ENCODE results near the gene PDZD2.

Gene PDZD2

GRCh38 chr5:32055891-32056866 lies 417.2 kb downstream of the PDZD2 start:
- Histone ChIP-seq H3K4me1 (ENCODE audit: control insufficient read depth, insufficient read depth, low read length, unreplicated experiment) (no peaks in the 10 kb centered on the region), H3K4me3 (ENCODE audit: low read depth, low read length) (no peak overlapping the region), H3K27me3 (ENCODE audit: insufficient read depth, low read length) (peaks cover 67% of the 10 kb centered on the region), H3K79me2 (ENCODE audit: control insufficient read depth, insufficient read depth, low read length, unreplicated experiment) (no peaks in the 10 kb centered on the region), H3K27ac (ENCODE audit: low read depth, low read length) (no peak overlapping the region), H2AFZ (ENCODE audit: low read length, unreplicated experiment) (no peak overlapping the region), H3K36me3 (ENCODE audit: insufficient read depth, low read length) (no peaks in the 10 kb centered on the region)

DNA sequence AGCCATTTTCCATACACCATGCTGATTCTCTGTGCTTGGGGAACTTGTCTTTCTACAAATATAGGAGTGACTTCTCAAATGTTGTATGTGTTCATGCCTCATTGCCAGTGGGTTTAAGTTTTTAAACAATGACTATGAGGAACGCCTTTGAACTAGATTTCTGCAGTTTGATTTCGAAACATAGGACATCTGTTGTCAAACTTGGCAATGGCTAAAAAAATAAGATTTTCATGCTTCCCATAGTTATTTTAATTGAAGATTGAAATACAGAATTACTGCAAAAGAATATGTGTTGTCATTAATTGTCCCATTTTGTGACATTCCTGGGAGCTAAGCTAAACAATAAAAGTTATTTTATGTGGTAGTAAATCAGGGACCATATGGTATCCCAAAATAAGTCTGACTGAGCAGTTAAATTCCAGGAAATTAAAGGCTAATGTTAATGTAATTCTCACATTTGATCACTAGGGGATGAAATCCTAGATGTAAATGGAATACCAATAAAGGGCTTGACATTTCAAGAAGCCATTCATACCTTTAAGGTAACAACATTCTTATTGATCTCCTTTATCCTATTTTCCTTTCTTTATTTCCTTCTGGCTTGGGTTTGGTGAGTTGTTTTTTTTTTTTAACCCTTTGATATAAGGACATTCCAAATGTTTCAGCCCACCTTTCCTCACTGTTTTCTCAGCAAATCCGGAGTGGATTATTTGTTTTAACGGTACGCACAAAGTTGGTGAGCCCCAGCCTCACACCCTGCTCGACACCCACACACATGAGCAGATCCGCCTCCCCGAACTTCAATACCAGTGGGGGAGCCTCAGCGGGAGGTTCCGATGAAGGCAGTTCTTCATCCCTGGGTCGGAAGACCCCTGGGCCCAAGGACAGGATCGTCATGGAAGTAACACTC lies 418.5 kb downstream of the PDZD2 start:
- H3K27me3 ChIP-seq (ENCODE audit: insufficient read depth, low read length), result peaks cover 60% of the 10 kb centered on the region
- H2AFZ ChIP-seq (ENCODE audit: low read length, unreplicated experiment), result no peak overlapping the region
- H3K4me3 ChIP-seq (ENCODE audit: low read depth, low read length), result no peak overlapping the region
- no peak overlapping the region for H3K27ac ChIP-seq (ENCODE audit: low read depth, low read length)
- no peaks in the 10 kb centered on the region for H3K79me2 ChIP-seq (ENCODE audit: control insufficient read depth, insufficient read depth, low read length, unreplicated experiment)
- H3K4me1 ChIP-seq (ENCODE audit: control insufficient read depth, insufficient read depth, low read length, unreplicated experiment), result no peaks in the 10 kb centered on the region
- H3K36me3 ChIP-seq (ENCODE audit: insufficient read depth, low read length), result no peaks in the 10 kb centered on the region

DNA sequence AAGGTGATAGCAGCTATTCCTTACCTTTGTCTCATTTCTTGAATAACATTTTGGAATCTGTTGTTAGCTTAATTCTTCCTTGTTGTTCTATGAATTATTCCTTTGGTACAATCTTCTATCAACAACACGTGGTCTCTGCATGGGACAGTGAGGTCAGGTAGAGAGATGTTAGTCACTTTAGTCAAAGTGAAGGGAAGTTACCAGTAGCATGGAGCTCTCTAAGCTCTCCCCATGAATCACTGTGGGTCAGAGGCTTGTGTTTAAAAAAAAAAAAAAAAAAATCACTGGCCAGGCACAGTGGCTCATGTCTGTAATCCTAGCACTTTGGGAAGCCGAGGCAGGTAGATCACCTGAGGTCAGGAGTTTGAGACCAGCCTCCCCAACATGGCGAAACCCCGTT lies 419.2 kb downstream of the PDZD2 start:
- no peak overlapping the region for H2AFZ ChIP-seq (ENCODE audit: low read length, unreplicated experiment)
- H3K4me3 ChIP-seq (ENCODE audit: low read depth, low read length), result no peak overlapping the region
- H3K4me1 ChIP-seq (ENCODE audit: control insufficient read depth, insufficient read depth, low read length, unreplicated experiment), result no peaks in the 10 kb centered on the region
- H3K27ac ChIP-seq (ENCODE audit: low read depth, low read length), result no peak overlapping the region
- H3K36me3 ChIP-seq (ENCODE audit: insufficient read depth, low read length), result no peaks in the 10 kb centered on the region
- H3K27me3 ChIP-seq (ENCODE audit: insufficient read depth, low read length), result peaks cover 53% of the 10 kb centered on the region
- no peaks in the 10 kb centered on the region for H3K79me2 ChIP-seq (ENCODE audit: control insufficient read depth, insufficient read depth, low read length, unreplicated experiment)

DNA sequence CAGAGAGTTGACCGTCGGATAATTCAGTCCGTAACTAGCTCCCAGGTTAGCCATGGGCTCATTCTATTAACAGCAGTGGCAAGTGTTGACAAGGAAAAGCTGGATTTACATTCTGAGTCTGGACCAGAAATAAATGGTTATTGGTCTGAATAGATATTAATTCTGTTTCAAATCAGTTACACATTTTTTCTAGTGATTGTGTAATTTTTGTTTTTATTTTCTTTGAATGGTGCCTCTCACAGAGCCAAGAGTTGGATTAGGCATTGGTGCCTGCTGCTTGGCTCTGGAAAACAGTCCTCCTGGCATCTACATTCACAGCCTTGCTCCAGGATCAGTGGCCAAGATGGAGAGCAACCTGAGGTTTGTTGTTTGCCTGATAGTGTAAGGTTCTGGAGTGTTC lies 420.1 kb downstream of the PDZD2 start:
- peaks cover 45% of the 10 kb centered on the region for H3K27me3 ChIP-seq (ENCODE audit: insufficient read depth, low read length)
- H3K36me3 ChIP-seq (ENCODE audit: insufficient read depth, low read length), result no peaks in the 10 kb centered on the region
- no peak overlapping the region for H3K4me3 ChIP-seq (ENCODE audit: low read depth, low read length)
- no peak overlapping the region for H2AFZ ChIP-seq (ENCODE audit: low read length, unreplicated experiment)
- H3K79me2 ChIP-seq (ENCODE audit: control insufficient read depth, insufficient read depth, low read length, unreplicated experiment), result no peaks in the 10 kb centered on the region
- H3K4me1 ChIP-seq (ENCODE audit: control insufficient read depth, insufficient read depth, low read length, unreplicated experiment), result no peaks in the 10 kb centered on the region
- H3K27ac ChIP-seq (ENCODE audit: low read depth, low read length), result no peak overlapping the region

- Histone ChIP-seq H3K4me3 (ENCODE audit: low read depth, low read length) (no peak overlapping the region), H3K27me3 (ENCODE audit: insufficient read depth, low read length) (peaks cover 45% of the 10 kb centered on the region), H3K27ac (ENCODE audit: low read depth, low read length) (no peak overlapping the region), H2AFZ (ENCODE audit: low read length, unreplicated experiment) (no peak overlapping the region), H3K36me3 (ENCODE audit: insufficient read depth, low read length) (no peaks in the 10 kb centered on the region), H3K4me1 (ENCODE audit: control insufficient read depth, insufficient read depth, low read length, unreplicated experiment) (no peaks in the 10 kb centered on the region), H3K79me2 (ENCODE audit: control insufficient read depth, insufficient read depth, low read length, unreplicated experiment) (no peaks in the 10 kb centered on the region)
Measured at GRCh38 chr5:32059761-32060530, 421.0 kb downstream of the PDZD2 start.

GRCh38 chr5:32061236-32061635 lies 422.3 kb downstream of the PDZD2 start:
- Histone ChIP-seq H3K27ac (ENCODE audit: low read depth, low read length) (no peak overlapping the region), H3K79me2 (ENCODE audit: control insufficient read depth, insufficient read depth, low read length, unreplicated experiment) (no peaks in the 10 kb centered on the region), H3K4me3 (ENCODE audit: low read depth, low read length) (no peak overlapping the region), H3K4me1 (ENCODE audit: control insufficient read depth, insufficient read depth, low read length, unreplicated experiment) (no peaks in the 10 kb centered on the region), H3K27me3 (ENCODE audit: insufficient read depth, low read length) (peaks cover 37% of the 10 kb centered on the region), H3K36me3 (ENCODE audit: insufficient read depth, low read length) (no peaks in the 10 kb centered on the region), H2AFZ (ENCODE audit: low read length, unreplicated experiment) (no peak overlapping the region)

DNA sequence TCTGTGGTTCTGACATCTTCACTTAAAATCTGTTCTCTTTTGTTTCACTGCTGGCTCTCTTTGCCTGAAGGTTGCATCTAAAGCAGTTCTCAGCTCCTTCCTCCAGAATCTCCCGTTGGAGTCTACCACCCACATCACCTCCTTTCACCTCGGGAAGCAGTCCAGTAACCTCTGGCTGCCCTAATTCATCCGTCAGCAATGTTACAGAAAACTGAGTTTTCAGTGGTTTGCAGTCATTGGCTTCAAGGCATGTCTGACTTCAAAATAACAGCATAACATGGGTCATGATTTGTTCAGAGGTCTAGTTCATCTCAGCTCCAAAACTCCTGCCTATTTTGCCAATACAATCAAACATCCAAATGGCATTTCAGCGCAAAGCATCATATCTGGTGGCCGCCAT lies 427.5 kb downstream of the PDZD2 start:
- H2AFZ ChIP-seq (ENCODE audit: low read length, unreplicated experiment), result no peak overlapping the region
- H3K27me3 ChIP-seq (ENCODE audit: insufficient read depth, low read length), result peaks cover 44% of the 10 kb centered on the region
- no peak overlapping the region for H3K27ac ChIP-seq (ENCODE audit: low read depth, low read length)
- no peaks in the 10 kb centered on the region for H3K4me1 ChIP-seq (ENCODE audit: control insufficient read depth, insufficient read depth, low read length, unreplicated experiment)
- no peaks in the 10 kb centered on the region for H3K36me3 ChIP-seq (ENCODE audit: insufficient read depth, low read length)
- H3K79me2 ChIP-seq (ENCODE audit: control insufficient read depth, insufficient read depth, low read length, unreplicated experiment), result no peaks in the 10 kb centered on the region
- H3K4me3 ChIP-seq (ENCODE audit: low read depth, low read length), result no peak overlapping the region

- Histone ChIP-seq H3K27ac (ENCODE audit: low read depth, low read length) (no peak overlapping the region), H3K4me1 (ENCODE audit: control insufficient read depth, insufficient read depth, low read length, unreplicated experiment) (no peaks in the 10 kb centered on the region), H3K4me3 (ENCODE audit: low read depth, low read length) (no peak overlapping the region), H3K36me3 (ENCODE audit: insufficient read depth, low read length) (no peaks in the 10 kb centered on the region), H3K79me2 (ENCODE audit: control insufficient read depth, insufficient read depth, low read length, unreplicated experiment) (no peaks in the 10 kb centered on the region), H3K27me3 (ENCODE audit: insufficient read depth, low read length) (peaks cover 43% of the 10 kb centered on the region), H2AFZ (ENCODE audit: low read length, unreplicated experiment) (no peak overlapping the region)
Measured at GRCh38 chr5:32067774-32068470, 429.0 kb downstream of the PDZD2 start.

- H2AFZ ChIP-seq (ENCODE audit: low read length, unreplicated experiment), result no peak overlapping the region
- H3K4me1 ChIP-seq (ENCODE audit: control insufficient read depth, insufficient read depth, low read length, unreplicated experiment), result no peaks in the 10 kb centered on the region
- no peaks in the 10 kb centered on the region for H3K79me2 ChIP-seq (ENCODE audit: control insufficient read depth, insufficient read depth, low read length, unreplicated experiment)
- peaks cover 48% of the 10 kb centered on the region for H3K27me3 ChIP-seq (ENCODE audit: insufficient read depth, low read length)
- H3K36me3 ChIP-seq (ENCODE audit: insufficient read depth, low read length), result no peaks in the 10 kb centered on the region
- no peak overlapping the region for H3K27ac ChIP-seq (ENCODE audit: low read depth, low read length)
- H3K4me3 ChIP-seq (ENCODE audit: low read depth, low read length), result no peak overlapping the region
Measured at GRCh38 chr5:32068561-32068960, 429.6 kb downstream of the PDZD2 start.

- peaks cover 48% of the 10 kb centered on the region for H3K27me3 ChIP-seq (ENCODE audit: insufficient read depth, low read length)
- no peak overlapping the region for H2AFZ ChIP-seq (ENCODE audit: low read length, unreplicated experiment)
- H3K4me3 ChIP-seq (ENCODE audit: low read depth, low read length), result no peak overlapping the region
- no peaks in the 10 kb centered on the region for H3K4me1 ChIP-seq (ENCODE audit: control insufficient read depth, insufficient read depth, low read length, unreplicated experiment)
- H3K27ac ChIP-seq (ENCODE audit: low read depth, low read length), result no peak overlapping the region
- H3K79me2 ChIP-seq (ENCODE audit: control insufficient read depth, insufficient read depth, low read length, unreplicated experiment), result no peaks in the 10 kb centered on the region
- no peaks in the 10 kb centered on the region for H3K36me3 ChIP-seq (ENCODE audit: insufficient read depth, low read length)
Measured at GRCh38 chr5:32069396-32069795, 430.5 kb downstream of the PDZD2 start.

Data from ACC112 (cell line).